ENCODE data around the gene FSCN2. TPM values are rescaled to one million over a fixed set of nuclear protein-coding genes. Genes with fewer than 3 reads are reported as not detected.
"Not testable (repeated sequence)": the region's sequence is repeated elsewhere in the genome, so short reads cannot be mapped to it uniquely, and the experiment has no call there.

The FSCN2 gene
- total RNA-seq, 1 donor from 2014 or later: 1.0 TPM

- no peak for DNase-seq
Observed at GRCh38 chr17:81578561-81579225, 50.5 kb downstream of the FSCN2 start.

GRCh38 chr17:81579298-81579697 lies 51.1 kb downstream of the FSCN2 start:
- no peak for DNase-seq

GRCh38 chr17:81579821-81580321 lies 51.7 kb downstream of the FSCN2 start:
- no peak for DNase-seq

GRCh38 chr17:81580481-81580880 lies 52.3 kb downstream of the FSCN2 start:
- no peak for DNase-seq

- DNase-seq: no peak
Observed at GRCh38 chr17:81581758-81582157, 53.6 kb downstream of the FSCN2 start.

- no peak for DNase-seq
Observed at GRCh38 chr17:81582341-81582740, 54.2 kb downstream of the FSCN2 start.

- no peak for DNase-seq
Observed at GRCh38 chr17:81582749-81583148, 54.6 kb downstream of the FSCN2 start.

GRCh38 chr17:81583589-81584342 lies 55.6 kb downstream of the FSCN2 start:
- peak; percentile 21 for DNase-seq

GRCh38 chr17:81584771-81585170 lies 56.6 kb downstream of the FSCN2 start:
- DNase-seq: not testable (repeated sequence)

GRCh38 chr17:81586096-81586495 lies 57.9 kb downstream of the FSCN2 start:
- DNase-seq: no peak

Other genes starting within 250 kb of the FSCN2 start
- gene SLC38A10, start 233.1 kb upstream of the FSCN2 start, total RNA-seq: 101 and 106 TPM in 2 replicates
- gene BAHCC1, start 132.9 kb upstream of the FSCN2 start, total RNA-seq: 4.8 and 19.3 TPM in 2 replicates
- 6,291 and 7,288 TPM in 2 replicates for gene ACTG1, start 15.6 kb upstream of the FSCN2 start, total RNA-seq
- gene FAAP100, start 24.0 kb downstream of the FSCN2 start, total RNA-seq: 26.0 and 27.1 TPM in 2 replicates
- 83.9 and 124 TPM in 2 replicates for gene NPLOC4, start 108.7 kb downstream of the FSCN2 start, total RNA-seq
- gene TSPAN10, start 108.8 kb downstream of the FSCN2 start, total RNA-seq: 0.68 and 1.3 TPM in 2 replicates
- 3.4 and 4.1 TPM in 2 replicates for gene PDE6G, start 128.2 kb downstream of the FSCN2 start, total RNA-seq
- gene OXLD1, start 138.2 kb downstream of the FSCN2 start, total RNA-seq: 25.2 and 45.1 TPM in 2 replicates
- 11.1 and 14.1 TPM in 2 replicates for gene CCDC137, start 138.4 kb downstream of the FSCN2 start, total RNA-seq
- gene ARL16, start 155.4 kb downstream of the FSCN2 start, total RNA-seq: 21.0 and 25.2 TPM in 2 replicates
- 59.7 and 98.5 TPM in 2 replicates for gene HGS, start 155.6 kb downstream of the FSCN2 start, total RNA-seq
- gene MRPL12, start 175.0 kb downstream of the FSCN2 start, total RNA-seq: 8.2 and 10.9 TPM in 2 replicates
- 11.4 and 28.4 TPM in 2 replicates for gene SLC25A10, start 183.9 kb downstream of the FSCN2 start, total RNA-seq